ENCODE measurements around the gene PRKAR2B. TPM values are rescaled to one million over a fixed set of nuclear protein-coding genes. Genes with fewer than 3 reads are reported as not detected.

PRKAR2B gene
- total RNA-seq, 2 donors from 2014 or later, result 12.4 to 65.7 TPM

DNA sequence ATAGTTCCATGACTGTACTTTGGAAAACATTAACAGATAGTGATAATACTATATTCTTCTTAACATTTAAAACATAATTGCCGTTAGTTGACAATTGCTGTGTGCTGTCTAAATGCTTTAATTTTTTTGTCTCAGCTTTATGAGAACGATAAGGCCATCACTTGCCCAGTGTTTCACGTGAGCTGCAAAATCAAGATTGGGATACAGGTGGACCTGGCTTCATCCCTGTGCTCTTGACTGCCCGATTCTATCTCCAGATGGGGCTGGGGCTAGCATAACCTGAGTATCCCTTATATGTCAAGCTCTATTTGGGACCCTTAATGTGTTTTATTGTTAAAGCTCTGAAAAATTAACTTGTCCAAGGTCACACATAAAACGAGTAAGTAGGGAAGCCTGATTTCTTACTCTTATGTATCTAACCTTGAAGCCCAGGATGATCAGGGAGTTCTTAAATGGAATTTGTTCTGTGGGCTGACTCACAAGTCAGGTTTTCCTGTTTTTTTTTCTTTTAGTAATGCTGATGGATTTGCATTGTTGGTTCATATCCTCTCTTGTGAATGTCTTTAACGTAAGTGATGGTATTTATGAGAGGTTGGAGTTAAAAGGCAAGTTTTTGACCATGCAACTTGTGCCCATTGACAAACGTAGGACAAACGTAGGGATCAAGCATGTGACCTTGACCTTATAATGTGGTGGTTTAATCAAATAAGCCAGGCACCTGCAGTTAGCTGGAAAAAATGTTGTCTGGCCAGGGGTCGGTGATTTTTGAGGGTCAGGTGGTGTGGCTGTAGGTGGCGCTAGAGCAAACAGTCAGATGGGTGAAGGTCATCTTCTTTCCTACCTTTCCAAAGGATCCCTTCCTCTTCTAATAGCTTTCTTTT, 3.6 kb downstream of the PRKAR2B start:
- H3K9me3 ChIP-seq, result no peaks in the 10 kb centered on the region
- H3K27me3 ChIP-seq (replicated peaks; ENCODE audit: insufficient read depth), result no peaks in the 10 kb centered on the region
- no peak for DNase-seq (ENCODE audit: low spot score)
- H3K27ac ChIP-seq, result no peak overlapping the region
- TF ChIP-seq POLR2AphosphoS5 (IDR thresholded peaks at IDR 0.05) (no peak), POLR2A (IDR thresholded peaks at IDR 0.05) (no peak)
- TF ChIP-seq, protein P1, sequence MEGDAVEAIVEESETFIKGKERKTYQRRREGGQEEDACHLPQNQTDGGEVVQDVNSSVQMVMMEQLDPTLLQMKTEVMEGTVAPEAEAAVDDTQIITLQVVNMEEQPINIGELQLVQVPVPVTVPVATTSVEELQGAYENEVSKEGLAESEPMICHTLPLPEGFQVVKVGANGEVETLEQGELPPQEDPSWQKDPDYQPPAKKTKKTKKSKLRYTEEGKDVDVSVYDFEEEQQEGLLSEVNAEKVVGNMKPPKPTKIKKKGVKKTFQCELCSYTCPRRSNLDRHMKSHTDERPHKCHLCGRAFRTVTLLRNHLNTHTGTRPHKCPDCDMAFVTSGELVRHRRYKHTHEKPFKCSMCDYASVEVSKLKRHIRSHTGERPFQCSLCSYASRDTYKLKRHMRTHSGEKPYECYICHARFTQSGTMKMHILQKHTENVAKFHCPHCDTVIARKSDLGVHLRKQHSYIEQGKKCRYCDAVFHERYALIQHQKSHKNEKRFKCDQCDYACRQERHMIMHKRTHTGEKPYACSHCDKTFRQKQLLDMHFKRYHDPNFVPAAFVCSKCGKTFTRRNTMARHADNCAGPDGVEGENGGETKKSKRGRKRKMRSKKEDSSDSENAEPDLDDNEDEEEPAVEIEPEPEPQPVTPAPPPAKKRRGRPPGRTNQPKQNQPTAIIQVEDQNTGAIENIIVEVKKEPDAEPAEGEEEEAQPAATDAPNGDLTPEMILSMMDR (IDR thresholded peaks at IDR 0.05), result no peak
- 91% methylated on average over 10 of the region's 10 CpGs for WGBS
- no peaks in the 10 kb centered on the region for H3K4me1 ChIP-seq (replicated peaks)
- intact Hi-C loops (cut with DNase I), result no loop called here
- H3K36me3 ChIP-seq, result no peaks in the 10 kb centered on the region
- H3K4me3 ChIP-seq, result no peak overlapping the region

DNA sequence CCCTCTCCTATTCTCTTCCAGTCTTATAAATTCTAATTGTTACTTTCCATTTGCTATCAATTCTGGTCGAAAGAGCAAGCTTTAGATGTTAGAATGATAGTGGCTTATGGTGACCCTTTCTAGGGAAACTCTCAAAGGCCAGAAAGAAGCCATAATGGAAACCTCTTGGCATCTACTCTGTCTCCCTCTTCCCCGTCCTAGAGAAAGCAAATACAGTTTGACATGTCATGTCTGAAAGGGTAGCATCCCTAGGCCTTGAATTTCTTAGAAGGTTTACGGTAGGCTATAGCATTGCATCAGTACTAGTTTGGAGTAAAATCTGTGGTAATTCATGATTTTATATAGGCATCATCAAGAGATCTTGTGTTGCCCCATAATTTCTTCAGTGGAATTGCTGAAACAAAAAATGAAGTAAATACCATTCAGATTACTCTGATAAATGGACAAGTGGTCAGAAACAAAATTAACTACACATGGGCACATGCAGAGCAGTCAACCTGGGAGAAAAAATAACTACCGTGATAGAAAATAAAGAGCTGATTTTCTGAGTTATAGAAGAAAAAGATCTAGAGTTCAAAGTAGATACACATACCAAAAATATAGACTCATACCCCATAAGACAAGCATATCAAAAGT, 4.4 kb downstream of the PRKAR2B start:
- H3K27ac ChIP-seq, result no peak overlapping the region
- no peaks in the 10 kb centered on the region for H3K36me3 ChIP-seq
- no peaks in the 10 kb centered on the region for H3K9me3 ChIP-seq
- no peaks in the 10 kb centered on the region for H3K4me1 ChIP-seq (replicated peaks)
- TF ChIP-seq POLR2A (IDR thresholded peaks at IDR 0.05) (no peak), POLR2AphosphoS5 (IDR thresholded peaks at IDR 0.05) (no peak)
- TF ChIP-seq, protein P1 (IDR thresholded peaks at IDR 0.05), result no peak
- DNase-seq (ENCODE audit: low spot score), result no peak
- WGBS, result 91% methylated on average over 4 of the region's 4 CpGs
- no peak overlapping the region for H3K4me3 ChIP-seq
- intact Hi-C loops (cut with DNase I), result no loop called here
- H3K27me3 ChIP-seq (replicated peaks; ENCODE audit: insufficient read depth), result no peaks in the 10 kb centered on the region

DNA sequence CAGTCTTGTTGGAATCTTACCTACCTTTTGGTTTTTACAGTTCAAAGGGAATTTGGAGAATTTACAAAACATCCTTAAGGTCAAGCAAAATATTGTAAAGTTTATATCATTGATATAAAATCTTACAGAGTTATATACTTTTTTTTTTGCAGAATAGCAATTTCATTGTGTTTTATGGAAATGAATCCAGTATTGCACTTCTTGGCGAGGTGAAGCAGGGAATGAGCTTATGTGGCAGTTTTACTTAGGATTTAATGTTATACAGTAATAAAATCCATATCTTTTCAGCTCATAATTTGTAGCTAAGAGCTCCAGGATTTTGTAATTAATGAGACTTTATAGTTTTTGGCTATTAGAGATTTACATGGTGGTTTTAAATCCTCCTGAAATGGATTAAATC, 5.0 kb downstream of the PRKAR2B start:
- Histone ChIP-seq H3K36me3 (no peaks in the 10 kb centered on the region), H3K9me3 (no peaks in the 10 kb centered on the region), H3K27me3 (replicated peaks; ENCODE audit: insufficient read depth) (no peaks in the 10 kb centered on the region), H3K4me3 (no peak overlapping the region), H3K4me1 (replicated peaks) (no peaks in the 10 kb centered on the region), H3K27ac (no peak overlapping the region)
- no peak for DNase-seq (ENCODE audit: low spot score)
- intact Hi-C loops (cut with DNase I), result no loop called here
- TF ChIP-seq POLR2A (IDR thresholded peaks at IDR 0.05) (no peak), POLR2AphosphoS5 (IDR thresholded peaks at IDR 0.05) (no peak)
- TF ChIP-seq, protein P1 (IDR thresholded peaks at IDR 0.05), result no peak
- 95% methylated on average over 1 of the region's 1 CpG for WGBS

DNA sequence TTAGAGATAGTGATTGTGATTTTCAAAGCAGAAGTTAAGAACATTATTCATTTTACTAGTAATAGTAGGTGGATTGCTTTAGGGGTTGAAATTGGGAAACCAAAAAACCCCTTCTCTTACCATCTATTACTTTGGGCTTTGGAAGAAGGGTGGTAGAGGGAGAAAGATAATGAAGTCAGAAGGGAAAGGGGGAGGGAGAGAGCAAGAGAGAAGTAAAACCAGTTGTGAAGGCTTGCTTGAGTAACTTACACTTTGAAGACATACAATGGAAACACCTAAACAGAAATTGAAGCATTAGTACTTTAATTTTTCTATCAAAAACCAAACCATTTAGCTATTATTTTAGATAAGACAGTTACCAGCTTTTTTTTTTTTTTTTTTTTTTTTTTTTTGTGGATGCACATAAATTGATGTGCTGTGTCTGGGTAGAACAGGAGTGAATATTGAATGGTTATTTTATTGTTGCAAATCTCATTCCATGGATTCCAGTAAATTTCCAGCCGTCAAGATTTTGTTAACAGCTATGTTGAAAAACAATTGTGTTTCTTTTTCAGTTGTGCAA, 5.5 kb downstream of the PRKAR2B start:
- Histone ChIP-seq H3K9me3 (no peaks in the 10 kb centered on the region), H3K4me3 (no peak overlapping the region), H3K36me3 (no peaks in the 10 kb centered on the region), H3K27ac (no peak overlapping the region), H3K27me3 (replicated peaks; ENCODE audit: insufficient read depth) (no peaks in the 10 kb centered on the region), H3K4me1 (replicated peaks) (no peaks in the 10 kb centered on the region)
- TF ChIP-seq POLR2A (IDR thresholded peaks at IDR 0.05) (no peak), POLR2AphosphoS5 (IDR thresholded peaks at IDR 0.05) (no peak)
- TF ChIP-seq, protein P1 (IDR thresholded peaks at IDR 0.05), result no peak
- 89% methylated on average over 1 of the region's 1 CpG for whole genome bisulfite sequencing
- no peak for DNase-seq (ENCODE audit: low spot score)
- intact Hi-C loops (cut with DNase I), result no loop called here

All from prostate gland (tissue), 2 donors.